ENCODE measurements around the gene PCED1B.
"Not testable (repeated sequence)": the region's sequence is repeated elsewhere in the genome, so short reads cannot be mapped to it uniquely, and the experiment has no call there.

PCED1B gene

GRCh38 chr12:47164724-47165439 lies 85.5 kb downstream of the PCED1B start:
- no peak for DNase-seq (ENCODE audit: low read depth in 2 of 2)

- no peak for DNase-seq (ENCODE audit: low read depth in 2 of 2)
Observed at GRCh38 chr12:47165934-47166333, 86.5 kb downstream of the PCED1B start.

GRCh38 chr12:47166365-47166764 lies 86.9 kb downstream of the PCED1B start:
- DNase-seq (ENCODE audit: low read depth in 2 of 2), result no peak

GRCh38 chr12:47170281-47170680 lies 90.9 kb downstream of the PCED1B start:
- not testable (repeated sequence) for DNase-seq (ENCODE audit: low read depth in 2 of 2)

- no peak for DNase-seq (ENCODE audit: low read depth in 2 of 2)
Observed at GRCh38 chr12:47178014-47178413, 98.6 kb downstream of the PCED1B start.

GRCh38 chr12:47182164-47182938 lies 102.9 kb downstream of the PCED1B start:
- DNase-seq (ENCODE audit: low read depth in 2 of 2), result not testable (repeated sequence)

GRCh38 chr12:47184229-47184628 lies 104.8 kb downstream of the PCED1B start:
- no peak for DNase-seq (ENCODE audit: low read depth in 2 of 2)

GRCh38 chr12:47184813-47185212 lies 105.4 kb downstream of the PCED1B start:
- DNase-seq (ENCODE audit: low read depth in 2 of 2), result no peak

GRCh38 chr12:47186246-47186645 lies 106.8 kb downstream of the PCED1B start:
- no peak for DNase-seq (ENCODE audit: low read depth in 2 of 2)

GRCh38 chr12:47188576-47189441 lies 109.4 kb downstream of the PCED1B start:
- DNase-seq (ENCODE audit: low read depth in 2 of 2), result no peak

- no peak for DNase-seq (ENCODE audit: low read depth in 2 of 2)
Observed at GRCh38 chr12:47189728-47190127, 110.3 kb downstream of the PCED1B start.

GRCh38 chr12:47190271-47190750 lies 110.9 kb downstream of the PCED1B start:
- DNase-seq (ENCODE audit: low read depth in 2 of 2), result no peak

GRCh38 chr12:47190905-47191304 lies 111.5 kb downstream of the PCED1B start:
- DNase-seq (ENCODE audit: low read depth in 2 of 2), result no peak

GRCh38 chr12:47192051-47192450 lies 112.6 kb downstream of the PCED1B start:
- DNase-seq (ENCODE audit: low read depth in 2 of 2), result no peak

- no peak for DNase-seq (ENCODE audit: low read depth in 2 of 2)
Observed at GRCh38 chr12:47193066-47193465, 113.6 kb downstream of the PCED1B start.

GRCh38 chr12:47194501-47194900 lies 115.1 kb downstream of the PCED1B start:
- no peak for DNase-seq (ENCODE audit: low read depth in 2 of 2)

GRCh38 chr12:47200446-47200845 lies 121.0 kb downstream of the PCED1B start:
- no peak for DNase-seq (ENCODE audit: low read depth in 2 of 2)

GRCh38 chr12:47201190-47201589 lies 121.8 kb downstream of the PCED1B start:
- not testable (repeated sequence) for DNase-seq (ENCODE audit: low read depth in 2 of 2)

- DNase-seq (ENCODE audit: low read depth in 2 of 2), result no peak
Observed at GRCh38 chr12:47202176-47202575, 122.8 kb downstream of the PCED1B start.

GRCh38 chr12:47205532-47206449 lies 126.4 kb downstream of the PCED1B start:
- DNase-seq (ENCODE audit: low read depth in 2 of 2), result no peak
